Right lobe of liver (tissue), 6 donors: ENCODE data around the gene SYT1. TPM values are rescaled to one million over a fixed set of nuclear protein-coding genes. Genes with fewer than 3 reads are reported as not detected.

ENCODE experiments used
- ATAC-seq, 4 donors: fragments of 200-7000 bp; cut with Tn5 transposase; one replicate each; pipeline ENCODE4 v1.9.1; 2020; ENCODE audit warnings: mild to moderate bottlenecking in 4 of 4, moderate library complexity in 4 of 4
- DNase-seq, 3 donors: peaks; one replicate each; pipeline ENCODE4 v3.0.0-alpha.2; 2020
- H3K27ac ChIP-seq, 3 donors: fragments of 200-600 bp; one replicate each; pipeline ENCODE4 v1.8.0; 2022
- H3K27me3 ChIP-seq, 2 donors: fragments of 200-600 bp; one replicate each; pipeline ENCODE4 v1.8.0; 2022
- H3K36me3 ChIP-seq, 4 donors: fragments of 200-600 bp; sonication (generic) in 1 of 4; one replicate each; pipeline versions ENCODE4 v1.5.1 to v1.8.0; 2017 to 2022; ENCODE audit warnings: control low read depth in 1 of 4
- H3K4me1 ChIP-seq, 4 donors: fragments of 200-600 bp; sonication (generic) in 1 of 4; one replicate each; pipeline versions ENCODE4 v1.5.1 to v1.8.0; 2017 to 2022; ENCODE audit warnings: control low read depth in 1 of 4
- H3K4me3 ChIP-seq, 3 donors: fragments of 200-600 bp; one replicate each; pipeline ENCODE4 v1.8.0; 2022
- H3K9me3 ChIP-seq, 4 donors: fragments of 200-600 bp; sonication (generic) in 1 of 4; one replicate each; pipeline versions ENCODE4 v1.5.1 to v1.8.0; 2017 to 2022; ENCODE audit warnings: control low read depth in 1 of 4
- CTCF ChIP-seq, 4 donors: fragments of 200-600 bp in 3 of 4; fragments of 450-650 bp in 1 of 4; IDR thresholded peaks; one replicate each; pipeline versions ENCODE4 v1.5.1 to v1.8.0; 2016 to 2022; ENCODE audit warnings: antibody characterized with exemption in 4 of 4, mild to moderate bottlenecking in 2 of 4
- POLR2A ChIP-seq: fragments of 450-650 bp; IDR thresholded peaks from one replicate; pipeline ENCODE4 v1.6.1; 2017; ENCODE audit warnings: antibody characterized with exemption, mild to moderate bottlenecking
- WGBS: methylation state at CpG from one replicate; pipeline ENCODE4 v1.1.6; 2018; ENCODE audit warnings: low coverage, low lambda C conversion rate; ENCODE audit not compliant: insufficient coverage; ENCODE audit errors: missing lambda C conversion rate; 5-methylcytosine and 5-hydroxymethylcytosine counted together
- intact Hi-C, 2 donors: fragments of 100-400 bp; cut with DNase I; formaldehyde crosslinking; loops; one replicate each; pipeline versions ENCODE4 v1.11.2 to v1.14.1; 2022
- total RNA-seq, 6 experiments: library from RNA; depleted of rRNA in 2 of 6; stranded (reverse); fragments of >200 nt in 2 of 6; fragmentation: NEBNext Ultra II Directional in 3 of 6; extraction: Animal tissue kit (Norgen Biotek cat#: 25700) in 3 of 6; gene quantifications; one replicate each; pipeline versions ENCODE4 v1.1.0 to v1.2.4, GENCODE V29; 2016 to 2023
- donor health status: DM: no; HTN: yes; CAD: no.
- donor health status: DM: no; HTN: no; CAD: no.
- donor health status: DM: no; HTN: no; CAD: no.
- donor health status: DM: no; HTN: yes; CAD: no.
- donor health status: DM: no; HTN: yes; CAD: no.

The SYT1 gene
- total RNA-seq, 6 experiments from 2014 or later, result 0.35 to 1.9 (median 0.81) TPM

- Histone ChIP-seq H3K4me1 (no peaks in the 10 kb centered on the region), H3K4me3 (no peak overlapping the region), H3K27me3 (no peaks in the 10 kb centered on the region), H3K36me3 (no peaks in the 10 kb centered on the region), H3K27ac (no peak overlapping the region), H3K9me3 (no peaks in the 10 kb centered on the region)
- ATAC-seq (no peak), DNase-seq (no peak)
- WGBS, result 47% methylated on average over 2 of the region's 2 CpGs
- TF ChIP-seq CTCF (IDR thresholded peaks at IDR 0.05) (no peak), POLR2A (no peak)
- intact Hi-C loops, result no loop called here
These were observed 321.9 kb downstream of the SYT1 start for GRCh38 chr12:79186506-79186905.

GRCh38 chr12:79187032-79187431, 322.5 kb downstream of the SYT1 start:
- H3K4me3 ChIP-seq, result no peak overlapping the region
- ATAC-seq (no peak), DNase-seq (no peak)
- no peaks in the 10 kb centered on the region for H3K36me3 ChIP-seq
- intact Hi-C loops, result no loop called here
- TF ChIP-seq POLR2A (no peak), CTCF (IDR thresholded peaks at IDR 0.05) (no peak)
- no peaks in the 10 kb centered on the region for H3K27me3 ChIP-seq
- H3K9me3 ChIP-seq, result no peaks in the 10 kb centered on the region
- 46% methylated on average over 4 of the region's 4 CpGs for WGBS
- H3K27ac ChIP-seq, result no peak overlapping the region
- no peaks in the 10 kb centered on the region for H3K4me1 ChIP-seq

- H3K36me3 ChIP-seq, result no peaks in the 10 kb centered on the region
- no peaks in the 10 kb centered on the region for H3K9me3 ChIP-seq
- H3K27me3 ChIP-seq, result no peaks in the 10 kb centered on the region
- H3K27ac ChIP-seq, result no peak overlapping the region
- TF ChIP-seq CTCF (IDR thresholded peaks at IDR 0.05), result no peak
- TF ChIP-seq POLR2A, result no peak
- H3K4me3 ChIP-seq, result no peak overlapping the region
- no peak for ATAC-seq
- intact Hi-C loops, result no loop called here
- no peak for DNase-seq
- no peaks in the 10 kb centered on the region for H3K4me1 ChIP-seq
These were observed 326.8 kb downstream of the SYT1 start for GRCh38 chr12:79191391-79191790.

GRCh38 chr12:79194595-79194994, 330.0 kb downstream of the SYT1 start:
- Histone ChIP-seq H3K27ac (no peak overlapping the region), H3K4me1 (no peaks in the 10 kb centered on the region), H3K4me3 (no peak overlapping the region), H3K9me3 (no peaks in the 10 kb centered on the region), H3K27me3 (no peaks in the 10 kb centered on the region), H3K36me3 (no peaks in the 10 kb centered on the region)
- 44% methylated on average over 3 of the region's 3 CpGs for WGBS
- intact Hi-C loops, result no loop called here
- no peak for DNase-seq
- TF ChIP-seq POLR2A, result no peak
- no peak for TF ChIP-seq CTCF (IDR thresholded peaks at IDR 0.05)
- ATAC-seq, result no peak

GRCh38 chr12:79199166-79199565, 334.6 kb downstream of the SYT1 start:
- no peaks in the 10 kb centered on the region for H3K27me3 ChIP-seq
- no peak overlapping the region for H3K27ac ChIP-seq
- no peaks in the 10 kb centered on the region for H3K9me3 ChIP-seq
- 5% methylated on average over 1 of the region's 1 CpG for WGBS
- ATAC-seq, result no peak
- TF ChIP-seq POLR2A (no peak), CTCF (IDR thresholded peaks at IDR 0.05) (no peak)
- no peak for DNase-seq
- no peaks in the 10 kb centered on the region for H3K36me3 ChIP-seq
- H3K4me3 ChIP-seq, result no peak overlapping the region
- intact Hi-C loops, result no loop called here
- no peaks in the 10 kb centered on the region for H3K4me1 ChIP-seq
